ENCODE data around the gene CACNA2D2. TPM values are rescaled to one million over a fixed set of nuclear protein-coding genes. Genes with fewer than 3 reads are reported as not detected.

The CACNA2D2 gene
- total and polyA plus RNA-seq, 2 donors from 2014 or later = 3.6 to 6.0 TPM

DNA sequence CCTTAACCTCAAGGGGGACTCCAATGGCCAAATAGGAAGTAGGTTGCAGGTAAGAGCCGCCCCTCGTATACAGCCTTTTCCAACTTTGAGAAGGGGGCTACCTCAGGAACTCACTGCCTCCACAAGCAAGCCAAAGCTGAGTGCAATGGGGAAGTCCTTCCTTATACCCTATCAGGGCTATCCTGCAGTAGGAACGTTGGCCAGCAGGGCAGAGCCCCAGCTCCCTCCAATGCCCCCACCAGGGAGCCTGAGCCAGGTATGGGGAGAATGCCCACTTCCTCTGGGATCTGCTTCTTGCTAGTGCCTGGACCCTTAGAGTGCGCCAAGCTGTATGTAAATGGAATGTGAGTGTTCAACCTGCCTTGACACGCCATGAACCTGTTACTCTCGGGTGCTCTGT is 16.3 kb downstream of the CACNA2D2 start:
- Histone ChIP-seq H3K27me3 (ENCODE audit: control insufficient read depth, insufficient read depth, low read length) (no peaks in the 10 kb centered on the region), H3K9ac (ENCODE audit: low read length in 3 of 3) (no peak overlapping the region), H3K36me3 (ENCODE audit: control insufficient read depth in 2 of 3, insufficient read depth in 3 of 3, low read length in 3 of 3) (no peaks in the 10 kb centered on the region), H3K4me1 (ENCODE audit: control insufficient read depth in 2 of 3, insufficient read depth in 2 of 3, low read depth in 1 of 3, low read length in 3 of 3) (no peaks in the 10 kb centered on the region), H3K9me3 (ENCODE audit: control insufficient read depth in 2 of 3, insufficient read depth in 1 of 3, low read length in 3 of 3) (no peaks in the 10 kb centered on the region), H3K4me3 (ENCODE audit: low read length in 3 of 3) (no peak overlapping the region), H3K27ac (ENCODE audit: low read depth in 2 of 2, low read length in 2 of 2) (no peak overlapping the region)
- TF ChIP-seq, protein P1, sequence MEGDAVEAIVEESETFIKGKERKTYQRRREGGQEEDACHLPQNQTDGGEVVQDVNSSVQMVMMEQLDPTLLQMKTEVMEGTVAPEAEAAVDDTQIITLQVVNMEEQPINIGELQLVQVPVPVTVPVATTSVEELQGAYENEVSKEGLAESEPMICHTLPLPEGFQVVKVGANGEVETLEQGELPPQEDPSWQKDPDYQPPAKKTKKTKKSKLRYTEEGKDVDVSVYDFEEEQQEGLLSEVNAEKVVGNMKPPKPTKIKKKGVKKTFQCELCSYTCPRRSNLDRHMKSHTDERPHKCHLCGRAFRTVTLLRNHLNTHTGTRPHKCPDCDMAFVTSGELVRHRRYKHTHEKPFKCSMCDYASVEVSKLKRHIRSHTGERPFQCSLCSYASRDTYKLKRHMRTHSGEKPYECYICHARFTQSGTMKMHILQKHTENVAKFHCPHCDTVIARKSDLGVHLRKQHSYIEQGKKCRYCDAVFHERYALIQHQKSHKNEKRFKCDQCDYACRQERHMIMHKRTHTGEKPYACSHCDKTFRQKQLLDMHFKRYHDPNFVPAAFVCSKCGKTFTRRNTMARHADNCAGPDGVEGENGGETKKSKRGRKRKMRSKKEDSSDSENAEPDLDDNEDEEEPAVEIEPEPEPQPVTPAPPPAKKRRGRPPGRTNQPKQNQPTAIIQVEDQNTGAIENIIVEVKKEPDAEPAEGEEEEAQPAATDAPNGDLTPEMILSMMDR (IDR thresholded peaks at IDR 0.05; ENCODE audit: borderline replicate concordance, extremely low read depth, insufficient read depth) = no peak
- DNase-seq = no peak
- intact Hi-C loops (cut with DNase I) = no loop called here
- no peak for FAIRE-seq

DNA sequence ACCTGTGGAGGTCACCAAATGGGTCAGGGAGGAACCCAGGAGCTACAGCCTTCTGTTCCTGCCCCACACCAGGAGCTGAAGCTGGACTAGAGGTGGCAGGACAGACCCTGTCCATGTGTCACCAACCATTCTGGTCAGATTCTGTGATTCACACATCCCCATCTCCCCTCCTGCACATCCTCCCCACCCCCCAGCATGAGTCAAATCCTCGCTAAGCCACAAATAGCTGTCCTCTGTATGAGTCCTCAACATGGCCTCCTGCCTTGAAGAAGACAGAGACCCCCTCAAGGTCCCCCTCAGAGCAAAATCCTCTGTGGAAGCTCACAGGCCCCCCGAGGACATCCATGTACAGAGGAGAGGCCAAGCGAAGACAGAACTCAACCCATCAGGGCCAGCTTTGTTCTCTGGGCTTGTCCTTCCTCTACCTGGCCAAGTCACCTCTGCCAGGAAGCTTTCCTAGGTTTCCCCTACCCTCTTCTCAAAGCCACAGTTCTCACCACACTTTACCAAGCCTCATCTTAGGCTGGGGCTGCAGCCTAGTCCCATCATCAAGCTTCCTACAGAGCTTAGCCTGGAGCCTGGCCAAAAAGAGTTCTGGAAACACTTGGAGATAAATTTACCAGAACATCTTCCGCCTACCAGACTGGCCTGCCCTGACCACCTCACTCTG is 17.1 kb downstream of the CACNA2D2 start:
- FAIRE-seq (no peak), DNase-seq (no peak)
- H3K36me3 ChIP-seq (ENCODE audit: control insufficient read depth in 2 of 3, insufficient read depth in 3 of 3, low read length in 3 of 3) = no peaks in the 10 kb centered on the region
- no peak overlapping the region for H3K9ac ChIP-seq (ENCODE audit: low read length in 3 of 3)
- intact Hi-C loops (cut with DNase I) = no loop called here
- TF ChIP-seq, protein P1 (IDR thresholded peaks at IDR 0.05; ENCODE audit: borderline replicate concordance, extremely low read depth, insufficient read depth) = no peak
- no peaks in the 10 kb centered on the region for H3K4me1 ChIP-seq (ENCODE audit: control insufficient read depth in 2 of 3, insufficient read depth in 2 of 3, low read depth in 1 of 3, low read length in 3 of 3)
- no peak overlapping the region for H3K4me3 ChIP-seq (ENCODE audit: low read length in 3 of 3)
- no peak overlapping the region for H3K27ac ChIP-seq (ENCODE audit: low read depth in 2 of 2, low read length in 2 of 2)
- H3K27me3 ChIP-seq (ENCODE audit: control insufficient read depth, insufficient read depth, low read length) = no peaks in the 10 kb centered on the region
- no peaks in the 10 kb centered on the region for H3K9me3 ChIP-seq (ENCODE audit: control insufficient read depth in 2 of 3, insufficient read depth in 1 of 3, low read length in 3 of 3)

DNA sequence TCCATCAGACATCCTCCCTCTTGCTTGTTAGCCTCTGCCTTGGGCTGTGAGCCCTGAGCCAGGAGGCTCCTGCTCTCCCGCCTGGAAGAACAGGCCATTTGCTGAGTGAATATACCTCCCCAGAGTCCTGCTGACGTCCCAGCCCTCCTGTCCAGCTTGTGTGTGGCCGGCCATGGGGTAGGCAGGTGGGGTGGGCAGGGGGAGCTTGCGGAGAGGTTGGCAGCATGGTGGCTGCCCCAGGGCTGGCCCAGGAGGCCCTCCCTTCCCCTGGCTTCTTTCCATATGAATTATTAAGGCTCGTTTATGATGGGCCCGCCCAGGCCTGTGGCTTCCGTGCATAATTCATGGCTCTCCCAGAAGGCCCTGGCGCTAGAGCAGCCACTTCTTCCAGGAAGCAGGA is 18.7 kb downstream of the CACNA2D2 start:
- no peaks in the 10 kb centered on the region for H3K9me3 ChIP-seq (ENCODE audit: control insufficient read depth in 2 of 3, insufficient read depth in 1 of 3, low read length in 3 of 3)
- H3K36me3 ChIP-seq (ENCODE audit: control insufficient read depth in 2 of 3, insufficient read depth in 3 of 3, low read length in 3 of 3) = no peaks in the 10 kb centered on the region
- H3K4me3 ChIP-seq (ENCODE audit: low read length in 3 of 3) = no peak overlapping the region
- no peak for FAIRE-seq
- H3K27me3 ChIP-seq (ENCODE audit: control insufficient read depth, insufficient read depth, low read length) = no peaks in the 10 kb centered on the region
- intact Hi-C loops (cut with DNase I) = no loop called here
- no peak overlapping the region for H3K27ac ChIP-seq (ENCODE audit: low read depth in 2 of 2, low read length in 2 of 2)
- H3K9ac ChIP-seq (ENCODE audit: low read length in 3 of 3) = no peak overlapping the region
- no peak for DNase-seq
- no peaks in the 10 kb centered on the region for H3K4me1 ChIP-seq (ENCODE audit: control insufficient read depth in 2 of 3, insufficient read depth in 2 of 3, low read depth in 1 of 3, low read length in 3 of 3)
- TF ChIP-seq, protein P1 (IDR thresholded peaks at IDR 0.05; ENCODE audit: borderline replicate concordance, extremely low read depth, insufficient read depth) = no peak

DNA sequence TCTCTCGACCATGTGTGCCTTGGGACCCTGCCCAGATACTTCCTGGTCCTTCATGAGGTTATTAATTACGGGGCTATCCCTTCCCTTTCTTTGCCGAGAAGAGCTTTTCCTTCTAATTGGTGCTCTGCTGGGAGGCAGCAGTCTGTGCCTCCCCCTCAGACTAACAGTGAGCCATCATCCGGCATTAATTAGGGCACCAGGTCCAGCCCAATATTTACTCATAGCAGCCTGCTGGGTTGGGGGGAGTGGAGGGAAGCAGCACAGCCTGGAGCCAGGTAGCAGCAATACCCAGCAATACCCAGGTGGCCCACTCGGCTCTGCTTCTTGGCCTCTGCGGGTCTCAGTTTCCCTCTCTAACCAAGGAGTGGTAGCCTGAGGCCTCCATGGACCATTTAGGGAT is 20.1 kb downstream of the CACNA2D2 start:
- no peaks in the 10 kb centered on the region for H3K27me3 ChIP-seq (ENCODE audit: control insufficient read depth, insufficient read depth, low read length)
- H3K4me3 ChIP-seq (ENCODE audit: low read length in 3 of 3) = no peak overlapping the region
- no peak overlapping the region for H3K9ac ChIP-seq (ENCODE audit: low read length in 3 of 3)
- intact Hi-C loops (cut with DNase I) = no loop called here
- TF ChIP-seq, protein P1 (IDR thresholded peaks at IDR 0.05; ENCODE audit: borderline replicate concordance, extremely low read depth, insufficient read depth) = no peak
- no peak for DNase-seq
- no peak for FAIRE-seq
- H3K4me1 ChIP-seq (ENCODE audit: control insufficient read depth in 2 of 3, insufficient read depth in 2 of 3, low read depth in 1 of 3, low read length in 3 of 3) = no peaks in the 10 kb centered on the region
- H3K36me3 ChIP-seq (ENCODE audit: control insufficient read depth in 2 of 3, insufficient read depth in 3 of 3, low read length in 3 of 3) = no peaks in the 10 kb centered on the region
- H3K27ac ChIP-seq (ENCODE audit: low read depth in 2 of 2, low read length in 2 of 2) = no peak overlapping the region
- H3K9me3 ChIP-seq (ENCODE audit: control insufficient read depth in 2 of 3, insufficient read depth in 1 of 3, low read length in 3 of 3) = peaks cover 0 to 7% (median 0%) of the 10 kb centered on the region in 3 donors

Data from kidney (tissue), 14 donors.